ENCODE measurements around the gene BUD13. TPM values are rescaled to one million over a fixed set of nuclear protein-coding genes. Genes with fewer than 3 reads are reported as not detected.

The BUD13 gene
- total and polyA plus RNA-seq, 2 of the 13 experiments (the other 11 are each of a cell fraction or from before 2014, with no cell fraction given) = 13.3 to 25.9 TPM

DNA sequence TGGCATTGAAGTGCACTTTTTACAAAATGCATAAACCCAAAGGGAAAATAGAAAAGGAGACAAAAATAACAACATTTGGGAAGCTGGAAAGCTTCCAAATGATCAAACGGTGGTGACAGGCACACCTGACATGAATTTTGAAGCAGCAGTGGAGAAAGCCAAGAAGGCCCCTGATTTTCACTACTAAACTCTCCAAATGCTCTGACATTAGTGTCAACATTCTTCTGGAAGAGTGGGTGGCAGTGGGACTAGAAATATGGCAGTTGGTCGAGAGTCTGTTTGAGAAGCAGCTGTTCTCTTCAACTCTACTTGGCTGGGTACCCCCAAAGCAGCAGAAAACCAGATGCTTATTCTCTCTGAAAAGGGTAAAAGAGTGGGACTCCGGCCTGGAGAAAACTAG lies 31.2 kb upstream of the BUD13 start:
- H3K27ac ChIP-seq (ENCODE audit: extremely low read length, insufficient read depth, low read length) = no peak overlapping the region
- no peaks in the 10 kb centered on the region for H3K27me3 ChIP-seq (ENCODE audit: control insufficient read depth in 1 of 2, insufficient read depth in 2 of 2, low read length in 2 of 2)
- intact Hi-C loops (cut with micrococcal nuclease; ENCODE audit: unreplicated experiment) = no loop called here
- no TSS peak for BruUV-seq (replicated peaks)
- H3K4me3 ChIP-seq (replicated peaks in 1 of 3; ENCODE audit: insufficient read depth in 1 of 3, low read depth in 2 of 3, low read length in 3 of 3) = no peak overlapping the region
- no peak for TF ChIP-seq ZNF547 (CRISPR knock-in tag; IDR thresholded peaks at IDR 0.05)
- TF ChIP-seq, protein P1, sequence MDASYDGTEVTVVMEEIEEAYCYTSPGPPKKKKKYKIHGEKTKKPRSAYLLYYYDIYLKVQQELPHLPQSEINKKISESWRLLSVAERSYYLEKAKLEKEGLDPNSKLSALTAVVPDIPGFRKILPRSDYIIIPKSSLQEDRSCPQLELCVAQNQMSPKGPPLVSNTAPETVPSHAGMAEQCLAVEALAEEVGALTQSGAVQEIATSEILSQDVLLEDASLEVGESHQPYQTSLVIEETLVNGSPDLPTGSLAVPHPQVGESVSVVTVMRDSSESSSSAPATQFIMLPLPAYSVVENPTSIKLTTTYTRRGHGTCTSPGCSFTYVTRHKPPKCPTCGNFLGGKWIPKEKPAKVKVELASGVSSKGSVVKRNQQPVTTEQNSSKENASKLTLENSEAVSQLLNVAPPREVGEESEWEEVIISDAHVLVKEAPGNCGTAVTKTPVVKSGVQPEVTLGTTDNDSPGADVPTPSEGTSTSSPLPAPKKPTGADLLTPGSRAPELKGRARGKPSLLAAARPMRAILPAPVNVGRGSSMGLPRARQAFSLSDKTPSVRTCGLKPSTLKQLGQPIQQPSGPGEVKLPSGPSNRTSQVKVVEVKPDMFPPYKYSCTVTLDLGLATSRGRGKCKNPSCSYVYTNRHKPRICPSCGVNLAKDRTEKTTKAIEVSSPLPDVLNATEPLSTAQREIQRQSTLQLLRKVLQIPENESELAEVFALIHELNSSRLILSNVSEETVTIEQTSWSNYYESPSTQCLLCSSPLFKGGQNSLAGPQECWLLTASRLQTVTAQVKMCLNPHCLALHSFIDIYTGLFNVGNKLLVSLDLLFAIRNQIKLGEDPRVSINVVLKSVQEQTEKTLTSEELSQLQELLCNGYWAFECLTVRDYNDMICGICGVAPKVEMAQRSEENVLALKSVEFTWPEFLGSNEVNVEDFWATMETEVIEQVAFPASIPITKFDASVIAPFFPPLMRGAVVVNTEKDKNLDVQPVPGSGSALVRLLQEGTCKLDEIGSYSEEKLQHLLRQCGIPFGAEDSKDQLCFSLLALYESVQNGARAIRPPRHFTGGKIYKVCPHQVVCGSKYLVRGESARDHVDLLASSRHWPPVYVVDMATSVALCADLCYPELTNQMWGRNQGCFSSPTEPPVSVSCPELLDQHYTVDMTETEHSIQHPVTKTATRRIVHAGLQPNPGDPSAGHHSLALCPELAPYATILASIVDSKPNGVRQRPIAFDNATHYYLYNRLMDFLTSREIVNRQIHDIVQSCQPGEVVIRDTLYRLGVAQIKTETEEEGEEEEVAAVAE (CRISPR knock-in tag; IDR thresholded peaks at IDR 0.05; ENCODE audit: borderline replicate concordance) = no peak
- no peak for TF ChIP-seq ZNF253 (CRISPR knock-in tag; IDR thresholded peaks at IDR 0.05; ENCODE audit: borderline replicate concordance)
- TF ChIP-seq, protein P2, sequence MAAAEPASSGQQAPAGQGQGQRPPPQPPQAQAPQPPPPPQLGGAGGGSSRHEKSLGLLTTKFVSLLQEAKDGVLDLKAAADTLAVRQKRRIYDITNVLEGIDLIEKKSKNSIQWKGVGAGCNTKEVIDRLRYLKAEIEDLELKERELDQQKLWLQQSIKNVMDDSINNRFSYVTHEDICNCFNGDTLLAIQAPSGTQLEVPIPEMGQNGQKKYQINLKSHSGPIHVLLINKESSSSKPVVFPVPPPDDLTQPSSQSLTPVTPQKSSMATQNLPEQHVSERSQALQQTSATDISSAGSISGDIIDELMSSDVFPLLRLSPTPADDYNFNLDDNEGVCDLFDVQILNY (CRISPR knock-in tag; conservative IDR thresholded peaks at IDR 0.05) = no peak
- TF ChIP-seq ZFP1 (CRISPR knock-in tag; IDR thresholded peaks at IDR 0.05) = no peak
- TF ChIP-seq FLYWCH1 (CRISPR knock-in tag; IDR thresholded peaks at IDR 0.05) = no peak
- no peak for TF ChIP-seq BRD4 (CRISPR knock-in tag; IDR thresholded peaks at IDR 0.05)
- no peak for TF ChIP-seq MXI1 (IDR thresholded peaks at IDR 0.05; ENCODE audit: borderline replicate concordance, low read depth, low read length)
- TF ChIP-seq ZBED4 (CRISPR knock-in tag; IDR thresholded peaks at IDR 0.05; ENCODE audit: borderline replicate concordance) = no peak
- TF ChIP-seq ZFYVE20 (CRISPR knock-in tag; IDR thresholded peaks at IDR 0.05; ENCODE audit: borderline replicate concordance, low read depth) = no peak
- no peak for TF ChIP-seq TEAD3 (CRISPR knock-in tag; optimal IDR thresholded peaks at IDR 0.05; ENCODE audit: borderline replicate concordance)
- ATAC-seq (no peak), FAIRE-seq (no peak), DNase-seq (ENCODE audit: low spot score) (no peak)
- WGBS (ENCODE audit: low lambda C conversion rate) = 65% methylated on average over 3 of the region's 3 CpGs
- ChIA-PET POLR2A (interaction anchor here (8.5 kb wide), 1 partner anchor 12 kb away, joined by 291 read pairs; the partner anchor contains the start of genes APOA5 and ZPR1), CTCF (ENCODE audit: low intra/inter-chr PET ratio, low total read pairs) (no interaction called here)
- H2AFZ ChIP-seq (ENCODE audit: low read length) = no peak overlapping the region
- H3K9ac ChIP-seq (ENCODE audit: insufficient read depth, low read depth, low read length) = no peak overlapping the region
- no peak overlapping the region for H3K4me2 ChIP-seq (ENCODE audit: low read depth, low read length)
- in situ Hi-C loops (cut with HindIII; ENCODE audit: extremely low pct_ligation_motif_present, low pct_unique_long_range_greater_than_20kb) = no loop called here
- no peaks in the 10 kb centered on the region for H3K9me3 ChIP-seq (ENCODE audit: low read length)
- no peaks in the 10 kb centered on the region for H3K79me2 ChIP-seq (ENCODE audit: insufficient read depth, low read length)
- peaks cover 61% of the 10 kb centered on the region for H3K4me1 ChIP-seq (ENCODE audit: insufficient read depth, low read length)
- no peaks in the 10 kb centered on the region for H4K20me1 ChIP-seq (ENCODE audit: insufficient read depth, low read length)
- H3K36me3 ChIP-seq (replicated peaks in 1 of 2; ENCODE audit: control insufficient read depth in 1 of 2, insufficient read depth in 2 of 2, low read length in 2 of 2) = no peaks in the 10 kb centered on the region

Measured in HepG2 (cell line).